Activated CD4-positive, alpha-beta T cell treated with anti-CD3 and anti-CD28 coated beads, Interleukin-2, amount 10 ng/mL, durations not matched to agents 7 days and 5 days (primary cell): ENCODE results near the gene PRKAR1B. TPM values are rescaled to one million over a fixed set of nuclear protein-coding genes. Genes with fewer than 3 reads are reported as not detected.
"Not testable (repeated sequence)": the region's sequence is repeated elsewhere in the genome, so short reads cannot be mapped to it uniquely, and the experiment has no call there.

Source experiments
- CTCF ChIA-PET: fragments of 350-600 bp; sonication (Branson Sonifier 250); formaldehyde crosslinking; loops from one replicate; lab custom pipeline; 2021; ENCODE audit warnings: antibody characterized with exemption; lab: Charles Lee
- POLR2A ChIA-PET: fragments of 350-600 bp; sonication (Branson Sonifier 250); formaldehyde crosslinking; loops from one replicate; lab custom pipeline; 2021; ENCODE audit warnings: antibody characterized with exemption; lab: Charles Lee
- DNase-seq: peaks from one replicate; pipeline ENCODE4 v3.0.0-alpha.2; 2020
- H3K27ac Mint-ChIP-seq: one replicate; pipeline ENCODE4 v1.8.0; 2021; ENCODE audit warnings: mild to moderate bottlenecking, moderate library complexity, mixed read lengths
- H3K27me3 Mint-ChIP-seq: one replicate; pipeline ENCODE4 v1.8.0; 2021; ENCODE audit warnings: mixed read lengths
- H3K36me3 Mint-ChIP-seq: one replicate; pipeline ENCODE4 v1.8.0; 2021; ENCODE audit warnings: low read depth, mixed read lengths
- H3K4me1 Mint-ChIP-seq: one replicate; pipeline ENCODE4 v1.8.0; 2021; ENCODE audit warnings: mixed read lengths
- H3K4me3 Mint-ChIP-seq: one replicate; pipeline ENCODE4 v1.8.0; 2021; ENCODE audit warnings: mild to moderate bottlenecking, moderate library complexity, mixed read lengths
- H3K9me3 Mint-ChIP-seq: one replicate; pipeline ENCODE4 v1.8.0; 2021; ENCODE audit warnings: mixed read lengths
- total RNA-seq, 2 experiments: library from RNA; stranded (reverse); gene quantifications; one replicate each; pipeline ENCODE4 v1.2.3, GENCODE V29; 2021

The PRKAR1B gene
- total RNA-seq, 2 experiments from 2014 or later, result 29.8 to 32.5 TPM

- no peaks in the 10 kb centered on the region for H3K27me3 Mint-ChIP-seq
- H3K4me1 Mint-ChIP-seq, result no peaks in the 10 kb centered on the region
- ChIA-PET POLR2A (no interaction called here), CTCF (no interaction called here)
- no peak overlapping the region for H3K27ac Mint-ChIP-seq
- H3K4me3 Mint-ChIP-seq, result no peak overlapping the region
- H3K36me3 Mint-ChIP-seq, result peaks cover 18% of the 10 kb centered on the region
- no peak for DNase-seq
- H3K9me3 Mint-ChIP-seq, result no peaks in the 10 kb centered on the region
Measured at GRCh38 chr7:755413-755805, 28.3 kb upstream of the PRKAR1B start.

DNA sequence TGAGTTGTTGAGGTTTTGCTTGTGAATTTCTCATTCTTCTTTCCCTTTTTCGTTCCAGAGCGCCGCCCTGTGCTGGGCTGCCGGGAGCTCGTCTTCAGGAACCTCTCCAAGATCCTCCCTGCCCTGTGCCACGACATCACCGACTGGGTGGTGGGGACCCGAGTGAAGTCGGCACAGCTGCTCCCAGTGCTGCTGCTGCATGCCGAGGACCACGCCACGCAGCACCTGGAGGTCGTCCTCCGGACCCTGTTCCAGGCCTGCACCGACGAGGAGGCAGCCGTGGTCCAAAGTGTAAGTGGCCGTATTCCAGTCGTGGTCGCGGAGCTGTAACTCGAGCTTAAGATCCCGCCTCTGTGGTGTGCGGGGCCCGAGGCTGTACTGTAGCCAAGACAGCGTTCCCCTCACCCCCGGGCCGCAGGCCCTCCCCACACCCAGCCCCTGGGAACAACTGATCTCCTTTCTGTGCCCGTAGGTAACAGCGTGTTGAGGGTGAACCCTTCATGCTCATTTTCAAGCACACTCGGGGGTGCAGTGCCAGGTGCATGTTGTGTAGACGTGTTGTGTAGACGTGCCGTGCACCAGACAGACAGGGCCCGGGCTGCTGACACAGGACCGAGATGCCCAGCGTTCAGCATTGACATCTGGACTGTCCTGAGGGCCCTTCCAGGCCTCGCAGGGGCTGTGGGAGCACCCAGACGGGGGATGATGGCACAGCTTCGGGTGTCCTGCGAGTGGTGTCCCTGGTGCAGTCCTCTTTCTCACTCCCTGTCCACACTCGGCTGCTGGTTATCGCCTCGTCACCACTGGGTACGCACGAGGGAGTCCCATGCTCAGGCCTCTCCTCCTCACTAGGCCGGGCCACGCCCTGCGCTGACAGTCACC is 27.7 kb upstream of the PRKAR1B start:
- no peak overlapping the region for H3K27ac Mint-ChIP-seq
- H3K27me3 Mint-ChIP-seq, result no peaks in the 10 kb centered on the region
- ChIA-PET POLR2A (no interaction called here), CTCF (interaction anchor here (0.6 kb wide), 1 partner anchor 267 kb away, joined by 3 read pairs; no protein-coding TSS in a partner anchor)
- H3K36me3 Mint-ChIP-seq, result peaks cover 18% of the 10 kb centered on the region
- H3K4me1 Mint-ChIP-seq, result no peaks in the 10 kb centered on the region
- no peak for DNase-seq
- no peaks in the 10 kb centered on the region for H3K9me3 Mint-ChIP-seq
- no peak overlapping the region for H3K4me3 Mint-ChIP-seq

DNA sequence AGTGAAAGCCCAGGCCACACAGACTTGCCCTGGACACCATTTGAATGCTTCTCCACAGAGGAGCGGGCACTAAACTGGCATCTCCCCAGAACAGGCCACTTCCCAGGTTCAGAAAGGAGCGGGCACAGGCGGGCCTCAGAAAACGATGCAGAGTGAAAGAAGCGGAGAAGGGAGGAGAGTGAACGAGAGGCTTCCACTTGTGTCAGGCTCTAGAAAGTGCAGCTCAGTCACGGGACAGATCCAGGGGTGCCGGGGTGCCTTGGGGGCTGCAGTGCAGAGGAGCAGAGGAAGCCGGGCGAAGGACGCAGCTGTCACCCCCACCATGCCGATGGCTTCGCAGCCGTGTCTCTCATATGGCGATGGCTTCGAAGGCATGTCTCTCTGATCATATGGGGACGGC is 26.1 kb upstream of the PRKAR1B start:
- DNase-seq, result no peak
- ChIA-PET CTCF (no interaction called here), POLR2A (no interaction called here)
- Mint-ChIP-seq H3K27ac (no peak overlapping the region), H3K27me3 (no peaks in the 10 kb centered on the region), H3K36me3 (peaks cover 14% of the 10 kb centered on the region), H3K9me3 (no peaks in the 10 kb centered on the region), H3K4me1 (no peaks in the 10 kb centered on the region), H3K4me3 (no peak overlapping the region)

DNA sequence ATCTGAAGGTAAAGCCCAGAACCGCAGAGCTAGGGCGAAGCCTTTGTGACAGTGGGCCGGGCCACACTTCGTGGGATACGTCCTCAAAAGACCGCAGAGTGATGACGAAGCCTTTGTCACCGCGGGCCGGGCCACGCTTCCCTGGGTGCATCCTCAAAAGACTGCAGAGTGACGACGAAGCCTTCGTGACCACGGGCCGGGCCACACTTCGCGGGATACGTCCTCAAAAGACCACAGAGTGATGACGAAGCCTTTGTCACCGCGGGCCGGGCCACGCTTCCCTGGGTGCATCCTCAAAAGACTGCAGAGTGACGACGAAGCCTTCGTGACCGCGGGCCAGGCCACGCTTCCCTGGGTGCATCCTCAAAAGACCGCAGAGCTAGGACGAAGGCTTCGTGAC is 25.2 kb upstream of the PRKAR1B start:
- H3K4me3 Mint-ChIP-seq, result not testable (repeated sequence)

GRCh38 chr7:751826-752225 is 24.7 kb upstream of the PRKAR1B start:
- DNase-seq, result no peak

More for the DNA sequence above, 25.2 kb upstream of the PRKAR1B start:
- H3K27ac Mint-ChIP-seq, CTCF ChIA-PET, DNase-seq, H3K4me1 Mint-ChIP-seq, H3K9me3 Mint-ChIP-seq, H3K27me3 Mint-ChIP-seq, POLR2A ChIA-PET: not testable (repeated sequence)
- H3K36me3 Mint-ChIP-seq, result peaks cover 13% of the 10 kb centered on the region

DNA sequence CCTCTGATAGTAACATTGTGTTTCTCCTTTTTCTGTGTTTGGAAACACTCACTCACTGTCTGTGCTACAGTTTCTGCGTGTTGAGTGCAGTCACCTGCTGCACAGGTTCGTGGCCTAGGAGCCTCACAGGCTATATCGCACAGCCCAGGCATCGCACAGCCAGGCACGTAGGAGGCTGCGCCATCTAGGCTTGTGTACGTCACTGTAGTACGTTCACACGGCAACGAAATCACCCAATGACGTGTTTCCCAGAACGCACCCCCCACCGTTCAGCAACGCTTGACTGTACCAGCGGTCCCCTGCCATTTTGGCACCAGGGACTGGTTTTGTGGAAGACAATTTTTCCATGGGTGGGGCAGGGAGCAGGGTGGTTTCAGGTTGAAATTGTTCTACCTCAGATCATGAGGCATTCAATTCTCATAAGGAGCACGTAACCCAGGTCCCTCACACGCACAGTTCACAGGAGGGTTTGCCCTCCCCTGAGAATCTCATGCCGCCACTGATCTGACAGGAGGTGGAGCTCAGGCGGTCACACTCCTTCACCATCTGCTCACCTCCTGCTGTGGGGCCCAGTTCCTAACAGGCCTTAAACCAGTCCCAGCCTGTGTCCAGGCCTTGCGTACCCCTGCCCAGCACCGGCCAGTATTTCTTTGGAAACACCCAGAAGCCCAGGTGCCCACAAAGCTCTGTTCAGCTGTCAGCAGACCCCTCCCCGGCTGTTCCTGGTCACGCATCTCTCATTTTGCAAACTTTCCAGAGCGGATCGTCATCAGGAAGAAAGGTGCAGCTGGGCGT is 23.2 kb upstream of the PRKAR1B start:
- ChIA-PET CTCF (interaction anchor here (0.8 kb wide), 1 partner anchor 19 kb away, joined by 3 read pairs; no protein-coding TSS in a partner anchor), POLR2A (no interaction called here)
- DNase-seq, result no peak
- H3K9me3 Mint-ChIP-seq, result peaks cover 3% of the 10 kb centered on the region
- no peaks in the 10 kb centered on the region for H3K27me3 Mint-ChIP-seq
- peaks cover 18% of the 10 kb centered on the region for H3K36me3 Mint-ChIP-seq
- no peak overlapping the region for H3K27ac Mint-ChIP-seq
- H3K4me1 Mint-ChIP-seq, result no peaks in the 10 kb centered on the region
- H3K4me3 Mint-ChIP-seq, result no peak overlapping the region

More at GRCh38 chr7:751826-752225, 24.7 kb upstream of the PRKAR1B start:
- H3K9me3 Mint-ChIP-seq, result no peaks in the 10 kb centered on the region
- H3K27me3 Mint-ChIP-seq, result no peaks in the 10 kb centered on the region
- H3K4me3 Mint-ChIP-seq, result no peak overlapping the region
- ChIA-PET CTCF (no interaction called here), POLR2A (no interaction called here)
- peaks cover 15% of the 10 kb centered on the region for H3K36me3 Mint-ChIP-seq
- H3K27ac Mint-ChIP-seq, result no peak overlapping the region
- no peaks in the 10 kb centered on the region for H3K4me1 Mint-ChIP-seq

DNA sequence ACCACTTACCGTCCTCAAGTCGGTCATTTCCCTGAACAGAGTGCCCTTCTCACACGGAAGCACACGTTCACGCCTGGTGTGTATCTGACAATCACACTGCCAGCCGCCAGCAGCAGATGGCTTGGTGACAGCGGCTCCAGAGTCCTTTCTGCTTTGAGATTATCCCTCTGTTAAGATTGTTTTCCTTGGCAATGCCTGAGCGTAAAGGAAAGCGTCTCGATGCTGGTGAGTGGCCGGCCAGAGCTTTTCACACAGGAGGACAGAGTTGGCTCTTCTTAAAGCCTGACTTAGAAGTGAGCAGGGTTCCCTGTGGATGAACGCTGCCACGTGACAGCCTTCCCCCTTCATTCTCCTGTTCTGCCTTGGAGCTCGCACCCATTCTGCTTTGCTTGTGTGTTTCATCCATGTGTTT is 22.1 kb upstream of the PRKAR1B start:
- H3K36me3 Mint-ChIP-seq, result peaks cover 26% of the 10 kb centered on the region
- no peak overlapping the region for H3K27ac Mint-ChIP-seq
- no peaks in the 10 kb centered on the region for H3K27me3 Mint-ChIP-seq
- ChIA-PET POLR2A (no interaction called here), CTCF (no interaction called here)
- H3K4me3 Mint-ChIP-seq, result no peak overlapping the region
- H3K4me1 Mint-ChIP-seq, result no peaks in the 10 kb centered on the region
- no peak for DNase-seq
- peaks cover 6% of the 10 kb centered on the region for H3K9me3 Mint-ChIP-seq

GRCh38 chr7:748446-748845 is 21.4 kb upstream of the PRKAR1B start:
- H3K4me1 Mint-ChIP-seq, result no peaks in the 10 kb centered on the region
- ChIA-PET CTCF (no interaction called here), POLR2A (no interaction called here)
- peaks cover 6% of the 10 kb centered on the region for H3K9me3 Mint-ChIP-seq
- no peaks in the 10 kb centered on the region for H3K27me3 Mint-ChIP-seq
- H3K27ac Mint-ChIP-seq, result no peak overlapping the region
- H3K36me3 Mint-ChIP-seq, result peaks cover 27% of the 10 kb centered on the region
- no peak for DNase-seq
- no peak overlapping the region for H3K4me3 Mint-ChIP-seq

DNA sequence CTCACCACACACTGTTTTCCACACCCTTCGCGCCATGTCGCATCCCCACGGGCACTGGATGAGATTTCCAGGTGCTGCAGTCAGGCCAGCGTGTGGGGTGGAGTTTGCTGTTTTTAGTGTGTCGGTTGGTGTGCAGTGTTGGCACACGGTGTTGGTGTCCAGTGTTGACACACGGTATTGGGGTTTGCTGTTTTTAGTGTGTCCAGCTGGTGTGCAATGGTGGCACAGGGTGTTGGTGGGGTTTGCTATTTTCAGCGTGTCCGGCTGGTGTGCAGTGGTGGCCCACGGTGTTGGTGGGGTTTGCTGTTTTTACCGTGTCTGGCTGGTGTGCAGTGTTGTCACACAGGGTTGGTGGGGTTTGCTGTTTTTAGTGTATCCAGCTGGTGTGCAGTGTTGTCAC is 20.1 kb upstream of the PRKAR1B start:
- POLR2A ChIA-PET, result no interaction called here
- CTCF ChIA-PET, result no interaction called here
- no peak for DNase-seq
- Mint-ChIP-seq H3K36me3 (peaks cover 27% of the 10 kb centered on the region), H3K4me1 (no peaks in the 10 kb centered on the region), H3K9me3 (peaks cover 6% of the 10 kb centered on the region), H3K27ac (no peak overlapping the region), H3K27me3 (no peaks in the 10 kb centered on the region), H3K4me3 (no peak overlapping the region)

DNA sequence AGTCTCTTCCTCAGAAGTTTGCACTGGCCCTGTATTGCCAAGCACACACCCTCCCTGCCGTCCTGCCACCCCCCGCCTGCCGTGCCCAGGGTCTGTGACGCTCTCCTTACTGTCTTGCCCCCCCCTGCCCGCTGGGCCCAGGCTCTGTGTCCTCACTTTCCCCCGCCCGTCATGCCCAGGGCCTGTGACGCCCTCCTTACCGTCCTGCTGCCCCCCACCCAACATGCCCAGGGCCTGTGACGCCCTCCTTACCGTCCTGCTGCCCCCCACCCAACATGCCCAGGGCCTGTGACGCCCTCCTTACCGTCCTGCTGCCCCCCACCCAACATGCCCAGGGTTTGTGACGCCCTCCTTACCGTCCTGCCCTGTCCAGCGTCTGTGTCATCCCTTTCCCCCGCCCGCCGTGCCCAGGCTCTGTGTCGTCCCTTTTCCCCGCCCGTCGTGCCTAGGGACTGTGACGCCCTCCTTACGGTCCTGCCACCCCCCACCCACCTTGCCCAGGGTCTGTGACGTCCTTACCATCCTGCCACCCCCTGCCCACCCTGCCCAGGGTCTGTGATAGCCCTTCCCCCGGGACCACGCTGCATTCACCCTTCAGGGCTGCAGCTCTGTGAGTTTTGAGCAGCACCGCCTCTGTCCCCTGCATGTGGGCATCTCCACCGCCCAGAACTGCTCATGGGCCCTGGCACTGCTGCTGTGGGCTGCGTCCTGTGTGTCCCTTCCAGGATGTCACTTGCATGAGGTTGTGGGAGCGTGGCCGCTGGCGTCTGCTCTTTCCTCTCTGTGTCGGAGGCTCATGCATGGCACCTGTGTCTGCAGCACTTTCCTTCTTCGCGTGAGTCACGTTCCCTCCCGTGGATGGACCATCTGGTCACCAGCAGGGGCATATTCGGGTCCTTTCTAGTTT is 19.3 kb upstream of the PRKAR1B start:
- H3K9me3 Mint-ChIP-seq, result peaks cover 6% of the 10 kb centered on the region
- H3K27ac Mint-ChIP-seq, result no peak overlapping the region
- no peaks in the 10 kb centered on the region for H3K27me3 Mint-ChIP-seq
- H3K4me3 Mint-ChIP-seq, result no peak overlapping the region
- no peak for DNase-seq
- H3K36me3 Mint-ChIP-seq, result peaks cover 27% of the 10 kb centered on the region
- H3K4me1 Mint-ChIP-seq, result no peaks in the 10 kb centered on the region
- ChIA-PET CTCF (no interaction called here), POLR2A (no interaction called here)

- CTCF ChIA-PET, result no interaction called here
- Mint-ChIP-seq H3K27ac (no peak overlapping the region), H3K4me1 (no peaks in the 10 kb centered on the region), H3K36me3 (peaks cover 31% of the 10 kb centered on the region), H3K9me3 (peaks cover 6% of the 10 kb centered on the region), H3K4me3 (no peak overlapping the region), H3K27me3 (no peaks in the 10 kb centered on the region)
- POLR2A ChIA-PET, result no interaction called here
- DNase-seq, result no peak
Measured at GRCh38 chr7:745431-746154, 18.5 kb upstream of the PRKAR1B start.

- H3K4me3 Mint-ChIP-seq, result no peak overlapping the region
- ChIA-PET POLR2A (no interaction called here), CTCF (no interaction called here)
Measured at GRCh38 chr7:744854-745430, 17.9 kb upstream of the PRKAR1B start.

More at GRCh38 chr7:744854-745430, 17.9 kb upstream of the PRKAR1B start:
- no peaks in the 10 kb centered on the region for H3K4me1 Mint-ChIP-seq
- peaks cover 31% of the 10 kb centered on the region for H3K36me3 Mint-ChIP-seq
- H3K27ac Mint-ChIP-seq, result no peak overlapping the region
- no peaks in the 10 kb centered on the region for H3K27me3 Mint-ChIP-seq
- no peak for DNase-seq
- peaks cover 6% of the 10 kb centered on the region for H3K9me3 Mint-ChIP-seq
